ENCODE measurements around the gene TBL1X. TPM values are rescaled to one million over a fixed set of nuclear protein-coding genes. Genes with fewer than 3 reads are reported as not detected.

Gene TBL1X
- total and polyA plus RNA-seq, 2 of the 8 experiments (the other 6 are each of a cell fraction or from before 2014, with no cell fraction given), result 13.3 to 25.6 TPM

- H3K27me3 ChIP-seq (replicated peaks in 1 of 4; ENCODE audit: control insufficient read depth in 3 of 4, extremely low read depth in 1 of 4, insufficient read depth in 3 of 4, low read length in 3 of 4), result no peaks in the 10 kb centered on the region
- DNase-seq (ENCODE audit: low read depth in 1 of 2, low spot score in 2 of 2) (no peak), FAIRE-seq (no peak)
- H3K36me3 ChIP-seq (ENCODE audit: control insufficient read depth in 2 of 4, insufficient read depth in 4 of 4, low read length in 3 of 4), result peaks cover 0 to 54% (median 17%) of the 10 kb centered on the region in 4 experiments; a peak in 5 of 8 replicates
- H4K5ac ChIP-seq (ENCODE audit: insufficient read length, low read depth, low read length), result no peak overlapping the region
- ChIA-PET CTCF (ENCODE audit: partially characterized antibody) (interaction anchor here (0.7 kb wide), 1 partner anchor 241 kb away, joined by 3 read pairs; no protein-coding TSS in a partner anchor), POLR2A (ENCODE audit: partially characterized antibody) (no interaction called here)
- H2AFZ ChIP-seq (ENCODE audit: low read length), result no peak overlapping the region
- H4K8ac ChIP-seq (ENCODE audit: extremely low read depth, insufficient read depth, low read length), result no peak overlapping the region
- H3K14ac ChIP-seq (ENCODE audit: insufficient read length), result no peak overlapping the region
- H2BK120ac ChIP-seq (replicated peaks; ENCODE audit: low read depth, low read length), result no peak overlapping the region
- H2BK15ac ChIP-seq (ENCODE audit: low read length), result no peak overlapping the region
- H3K4me3 ChIP-seq (ENCODE audit: extremely low read depth in 1 of 4, insufficient read depth in 2 of 4, low read depth in 3 of 4, low read length in 4 of 4), result no peak overlapping the region
- H3K4ac ChIP-seq (replicated peaks; ENCODE audit: insufficient read length, low read depth, low read length), result no peak overlapping the region
- WGBS, 2 experiments (ENCODE audit: extremely low coverage in 1 of 2, insufficient coverage in 1 of 2, insufficient read length in 1 of 2, insufficient replicate concordance in 2 of 2, low coverage in 1 of 2, low lambda C conversion rate in 2 of 2, missing lambda C conversion rate in 1 of 2), result 91% methylated on average over 13 of the region's 21 CpGs; no CpG with 5 or more reads in 1 of the 2 experiments
- no peak overlapping the region for H3K23ac ChIP-seq (ENCODE audit: insufficient read length)
- no peak overlapping the region for H3K9ac ChIP-seq (replicated peaks in 1 of 4; ENCODE audit: extremely low read depth in 1 of 4, low read depth in 3 of 4, low read length in 3 of 4)
- H2BK12ac ChIP-seq (ENCODE audit: low read depth, low read length), result no peak overlapping the region
- H3K56ac ChIP-seq (replicated peaks; ENCODE audit: insufficient read length, low read depth, low read length), result no peak overlapping the region
- H3K18ac ChIP-seq (ENCODE audit: extremely low read depth, low read length), result no peak overlapping the region
- no peaks in the 10 kb centered on the region for H3K23me2 ChIP-seq (ENCODE audit: low read depth, low read length)
- no peak overlapping the region for H2BK5ac ChIP-seq (ENCODE audit: low read depth, low read length)
- no peaks in the 10 kb centered on the region for H3K79me2 ChIP-seq (ENCODE audit: control insufficient read depth in 1 of 2, insufficient read depth in 2 of 2, low read length in 2 of 2)
- no peak overlapping the region for H3K27ac ChIP-seq (ENCODE audit: low read depth, low read length)
- no peak overlapping the region for H2BK20ac ChIP-seq (ENCODE audit: low read length)
- H2AK5ac ChIP-seq (ENCODE audit: low read depth, low read length), result no peak overlapping the region
- H3K9me3 ChIP-seq (ENCODE audit: insufficient read depth in 2 of 2, low read depth in 1 of 2, low read length in 1 of 2), result peaks cover 0 to 10% of the 10 kb centered on the region in 2 experiments; a peak in 2 of 4 replicates
- H3K4me1 ChIP-seq (replicated peaks in 1 of 4; ENCODE audit: control insufficient read depth in 3 of 4, insufficient read depth in 4 of 4, low read length in 3 of 4), result no peaks in the 10 kb centered on the region
- H4K91ac ChIP-seq (replicated peaks; ENCODE audit: insufficient read length, low read length), result no peak overlapping the region
- no peaks in the 10 kb centered on the region for H4K20me1 ChIP-seq (replicated peaks in 1 of 2; ENCODE audit: control insufficient read depth in 1 of 2, insufficient read depth in 2 of 2, low read length in 2 of 2)
- H3K79me1 ChIP-seq (ENCODE audit: low read depth, low read length), result no peaks in the 10 kb centered on the region
- H3K4me2 ChIP-seq (ENCODE audit: insufficient read depth in 1 of 2, low read depth in 2 of 2, low read length in 2 of 2), result no peak overlapping the region
- TF ChIP-seq NRF1 (IDR thresholded peaks at IDR 0.05; ENCODE audit: low read depth, low read length), result no peak
- TF ChIP-seq SRF (IDR thresholded peaks at IDR 0.05; ENCODE audit: low read depth, low read length), result no peak
- TF ChIP-seq BRCA1 (IDR thresholded peaks at IDR 0.05; ENCODE audit: low read depth, low read length), result no peak
- no peak for TF ChIP-seq CHD1 (IDR thresholded peaks at IDR 0.05; ENCODE audit: low read depth, low read length)
- no peak for TF ChIP-seq EP300 (IDR thresholded peaks at IDR 0.05; ENCODE audit: borderline replicate concordance in 1 of 2, low read depth in 2 of 2, low read length in 2 of 2)
- no peak for TF ChIP-seq CBX8 (IDR thresholded peaks at IDR 0.05; ENCODE audit: borderline replicate concordance, low read depth, low read length)
- TF ChIP-seq MAFK (IDR thresholded peaks at IDR 0.05; ENCODE audit: low read depth, low read length), result no peak
Measured at GRCh38 chrX:9717376-9717775, 252.5 kb downstream of the TBL1X start.

All from H1 (cell line).